ENCODE data around the gene IGSF22. TPM values are rescaled to one million over a fixed set of nuclear protein-coding genes. Genes with fewer than 3 reads are reported as not detected.
A peak's percentile ranks its signal among the peaks of the same experiment; 100 is the strongest.

Gene IGSF22
- total and polyA plus RNA-seq, 2 of the 13 experiments (the other 11 are each of a cell fraction or from before 2014, with no cell fraction given) = not detected

GRCh38 chr11:18736590-18737148 is 10.7 kb upstream of the IGSF22 start:
- peaks cover 3 to 59% of the 10 kb centered on the region in 2 experiments; a peak in 4 of 5 replicates for H3K27me3 ChIP-seq (ENCODE audit: control insufficient read depth in 1 of 2, insufficient read depth in 2 of 2, low read length in 2 of 2)
- ATAC-seq (peak; percentile 62), DNase-seq (ENCODE audit: low spot score) (no peak), FAIRE-seq (no peak)
- no peaks in the 10 kb centered on the region for H3K36me3 ChIP-seq (replicated peaks in 1 of 2; ENCODE audit: control insufficient read depth in 1 of 2, insufficient read depth in 2 of 2, low read length in 2 of 2)
- H3K9me3 ChIP-seq (ENCODE audit: low read length) = no peaks in the 10 kb centered on the region
- no peaks in the 10 kb centered on the region for H4K20me1 ChIP-seq (ENCODE audit: insufficient read depth, low read length)
- H3K9ac ChIP-seq (ENCODE audit: insufficient read depth, low read depth, low read length) = no peak overlapping the region
- TF ChIP-seq HES4 (CRISPR knock-in tag; IDR thresholded peaks at IDR 0.05; ENCODE audit: borderline replicate concordance) = no peak
- 0 out of 2 replicates have a peak, but pooled peaks have one; percentile 5 for TF ChIP-seq CTCF (CRISPR knock-in tag; IDR thresholded peaks at IDR 0.05)
- peak; percentile 47; the same call in 1 of the 2 replicates for TF ChIP-seq RFX1 (IDR thresholded peaks at IDR 0.05)
- POLR2A ChIA-PET = no interaction called here
- H3K4me2 ChIP-seq (ENCODE audit: low read depth, low read length) = no peak overlapping the region
- 1% methylated on average over 8 of the region's 10 CpGs for WGBS (ENCODE audit: low lambda C conversion rate)
- in situ Hi-C loops (cut with HindIII; ENCODE audit: extremely low pct_ligation_motif_present, low pct_unique_long_range_greater_than_20kb) = loop anchor here (10.0 kb wide), 2 partner anchors 192 to 622 kb away; no protein-coding TSS in a partner anchor
- H3K79me2 ChIP-seq (ENCODE audit: insufficient read depth, low read length) = no peaks in the 10 kb centered on the region
- BruUV-seq (replicated peaks) = no TSS peak
- intact Hi-C loops (cut with micrococcal nuclease; ENCODE audit: unreplicated experiment) = no loop called here
- no peak overlapping the region for H3K27ac ChIP-seq (ENCODE audit: extremely low read length, insufficient read depth, low read length)
- H3K4me3 ChIP-seq (replicated peaks in 1 of 3; ENCODE audit: insufficient read depth in 1 of 3, low read depth in 2 of 3, low read length in 3 of 3) = no peak overlapping the region
- no peak overlapping the region for H2AFZ ChIP-seq (ENCODE audit: low read length)
- CTCF ChIA-PET (ENCODE audit: low intra/inter-chr PET ratio, low total read pairs) = no interaction called here
- no peaks in the 10 kb centered on the region for H3K4me1 ChIP-seq (ENCODE audit: insufficient read depth, low read length)

GRCh38 chr11:18733202-18733601 is 7.2 kb upstream of the IGSF22 start:
- Histone ChIP-seq H3K79me2 (ENCODE audit: insufficient read depth, low read length) (no peaks in the 10 kb centered on the region), H3K4me2 (ENCODE audit: low read depth, low read length) (no peak overlapping the region), H3K36me3 (replicated peaks in 1 of 2; ENCODE audit: control insufficient read depth in 1 of 2, insufficient read depth in 2 of 2, low read length in 2 of 2) (no peaks in the 10 kb centered on the region), H3K9me3 (ENCODE audit: low read length) (no peaks in the 10 kb centered on the region), H4K20me1 (ENCODE audit: insufficient read depth, low read length) (no peaks in the 10 kb centered on the region), H3K4me3 (replicated peaks in 1 of 3; ENCODE audit: insufficient read depth in 1 of 3, low read depth in 2 of 3, low read length in 3 of 3) (no peak overlapping the region), H3K27me3 (ENCODE audit: control insufficient read depth in 1 of 2, insufficient read depth in 2 of 2, low read length in 2 of 2) (peaks cover 6 to 52% of the 10 kb centered on the region in 2 experiments; a peak in 3 of 5 replicates), H3K4me1 (ENCODE audit: insufficient read depth, low read length) (no peaks in the 10 kb centered on the region), H3K9ac (ENCODE audit: insufficient read depth, low read depth, low read length) (no peak overlapping the region), H2AFZ (ENCODE audit: low read length) (no peak overlapping the region), H3K27ac (ENCODE audit: extremely low read length, insufficient read depth, low read length) (no peak overlapping the region)
- 8% methylated on average over 5 of the region's 16 CpGs for WGBS (ENCODE audit: low lambda C conversion rate)
- TF ChIP-seq ZKSCAN8 (CRISPR knock-in tag; IDR thresholded peaks at IDR 0.05; ENCODE audit: borderline replicate concordance) = no peak
- intact Hi-C loops (cut with micrococcal nuclease; ENCODE audit: unreplicated experiment) = loop anchor here (5.0 kb wide), 1 partner anchor 66 kb away; no protein-coding TSS in a partner anchor
- ChIA-PET CTCF (ENCODE audit: low intra/inter-chr PET ratio, low total read pairs) (interaction anchor here (2.0 kb wide), 1 partner anchor 193 kb away, joined by 9 read pairs; no protein-coding TSS in a partner anchor), POLR2A (no interaction called here)
- FAIRE-seq = no peak
- no TSS peak for BruUV-seq (replicated peaks)
- DNase-seq (ENCODE audit: low spot score) = no peak
- in situ Hi-C loops (cut with HindIII; ENCODE audit: extremely low pct_ligation_motif_present, low pct_unique_long_range_greater_than_20kb) = loop anchor here (10.0 kb wide), 2 partner anchors 188 to 618 kb away; no protein-coding TSS in a partner anchor
- ATAC-seq = no peak

Data from HepG2 (cell line).